ENCODE data around the gene PKN1. TPM values are rescaled to one million over a fixed set of nuclear protein-coding genes. Genes with fewer than 3 reads are reported as not detected.
A peak's percentile ranks its signal among the peaks of the same experiment; 100 is the strongest.

The PKN1 gene
- total and polyA plus RNA-seq, 2 of the 13 experiments (the other 11 are each of a cell fraction or from before 2014, with no cell fraction given) = 45.7 to 54.5 TPM

GRCh38 chr19:14383661-14384555 lies 49.2 kb upstream of the PKN1 start:
- no TSS peak for BruUV-seq (replicated peaks)
- H3K4me1 ChIP-seq (ENCODE audit: insufficient read depth, low read length) = peaks cover 10% of the 10 kb centered on the region
- TF ChIP-seq ETV5 (CRISPR knock-in tag; IDR thresholded peaks at IDR 0.05; ENCODE audit: borderline replicate concordance) (peak; percentile 25; the same call in 1 of the 2 replicates), FOSL2 (CRISPR knock-in tag; IDR thresholded peaks at IDR 0.05) (peak; percentile 77), ZNF629 (CRISPR knock-in tag; conservative IDR thresholded peaks at IDR 0.05) (peak; percentile 86), ZNF10 (CRISPR knock-in tag; IDR thresholded peaks at IDR 0.05; ENCODE audit: borderline replicate concordance, low read depth) (no peak)
- H3K36me3 ChIP-seq (replicated peaks in 1 of 2; ENCODE audit: control insufficient read depth in 1 of 2, insufficient read depth in 2 of 2, low read length in 2 of 2) = no peaks in the 10 kb centered on the region
- CTCF ChIA-PET (ENCODE audit: low intra/inter-chr PET ratio, low total read pairs) = no interaction called here
- intact Hi-C loops (cut with micrococcal nuclease; ENCODE audit: unreplicated experiment) = no loop called here
- H3K9ac ChIP-seq (ENCODE audit: insufficient read depth, low read depth, low read length) = no peak overlapping the region
- H3K79me2 ChIP-seq (ENCODE audit: insufficient read depth, low read length) = no peaks in the 10 kb centered on the region
- no peak for DNase-seq (ENCODE audit: low spot score)
- no peaks in the 10 kb centered on the region for H4K20me1 ChIP-seq (ENCODE audit: insufficient read depth, low read length)
- H3K27me3 ChIP-seq (ENCODE audit: control insufficient read depth in 1 of 2, insufficient read depth in 2 of 2, low read length in 2 of 2) = peaks cover 2 to 5% of the 10 kb centered on the region in 2 experiments; a peak in 1 of 5 replicates
- H3K9me3 ChIP-seq (ENCODE audit: low read length) = no peaks in the 10 kb centered on the region
- no peak for ATAC-seq
- FAIRE-seq = no peak
- H3K4me2 ChIP-seq (ENCODE audit: low read depth, low read length) = no peak overlapping the region
- POLR2A ChIA-PET = no interaction called here
- in situ Hi-C loops (cut with HindIII; ENCODE audit: extremely low pct_ligation_motif_present, low pct_unique_long_range_greater_than_20kb) = no loop called here
- H3K4me3 ChIP-seq (replicated peaks in 1 of 3; ENCODE audit: insufficient read depth in 1 of 3, low read depth in 2 of 3, low read length in 3 of 3) = no peak overlapping the region
- H2AFZ ChIP-seq (ENCODE audit: low read length) = no peak overlapping the region
- no peak overlapping the region for H3K27ac ChIP-seq (ENCODE audit: extremely low read length, insufficient read depth, low read length)
- 41% methylated on average over 6 of the region's 10 CpGs for WGBS (ENCODE audit: low lambda C conversion rate)

GRCh38 chr19:14385492-14385891 lies 47.6 kb upstream of the PKN1 start:
- FAIRE-seq = no peak
- H3K4me1 ChIP-seq (ENCODE audit: insufficient read depth, low read length) = peaks cover 10% of the 10 kb centered on the region
- H3K9ac ChIP-seq (ENCODE audit: insufficient read depth, low read depth, low read length) = no peak overlapping the region
- no peaks in the 10 kb centered on the region for H4K20me1 ChIP-seq (ENCODE audit: insufficient read depth, low read length)
- no peak overlapping the region for H2AFZ ChIP-seq (ENCODE audit: low read length)
- in situ Hi-C loops (cut with HindIII; ENCODE audit: extremely low pct_ligation_motif_present, low pct_unique_long_range_greater_than_20kb) (no loop called here), intact Hi-C loops (cut with micrococcal nuclease; ENCODE audit: unreplicated experiment) (no loop called here)
- no peaks in the 10 kb centered on the region for H3K9me3 ChIP-seq (ENCODE audit: low read length)
- POLR2A ChIA-PET = no interaction called here
- WGBS (ENCODE audit: low lambda C conversion rate) = 59% methylated on average over 11 of the region's 11 CpGs
- no peak for ATAC-seq
- H3K36me3 ChIP-seq (replicated peaks in 1 of 2; ENCODE audit: control insufficient read depth in 1 of 2, insufficient read depth in 2 of 2, low read length in 2 of 2) = no peaks in the 10 kb centered on the region
- CTCF ChIA-PET (ENCODE audit: low intra/inter-chr PET ratio, low total read pairs) = no interaction called here
- DNase-seq (ENCODE audit: low spot score) = no peak
- H3K4me2 ChIP-seq (ENCODE audit: low read depth, low read length) = no peak overlapping the region
- BruUV-seq (replicated peaks) = no TSS peak
- no peaks in the 10 kb centered on the region for H3K79me2 ChIP-seq (ENCODE audit: insufficient read depth, low read length)
- H3K4me3 ChIP-seq (replicated peaks in 1 of 3; ENCODE audit: insufficient read depth in 1 of 3, low read depth in 2 of 3, low read length in 3 of 3) = no peak overlapping the region
- H3K27me3 ChIP-seq (ENCODE audit: control insufficient read depth in 1 of 2, insufficient read depth in 2 of 2, low read length in 2 of 2) = peaks cover 2 to 5% of the 10 kb centered on the region in 2 experiments; a peak in 1 of 5 replicates
- no peak overlapping the region for H3K27ac ChIP-seq (ENCODE audit: extremely low read length, insufficient read depth, low read length)
- TF ChIP-seq ZNF30 (CRISPR knock-in tag; IDR thresholded peaks at IDR 0.05) = no peak
- no peak for TF ChIP-seq HOXA7 (CRISPR knock-in tag; IDR thresholded peaks at IDR 0.05)
- TF ChIP-seq SMARCC2 (IDR thresholded peaks at IDR 0.05) = no peak
- no peak for TF ChIP-seq IKZF4 (CRISPR knock-in tag; IDR thresholded peaks at IDR 0.05; ENCODE audit: borderline replicate concordance, low read depth, not compliant biosample characterization)
- no peak for TF ChIP-seq ZNF746 (CRISPR knock-in tag; IDR thresholded peaks at IDR 0.05)
- no peak for TF ChIP-seq DDIT3 (CRISPR knock-in tag; IDR thresholded peaks at IDR 0.05)
- no peak for TF ChIP-seq MTA1 (CRISPR knock-in tag; IDR thresholded peaks at IDR 0.05; ENCODE audit: borderline replicate concordance)
- no peak for TF ChIP-seq PHF8 (CRISPR knock-in tag; IDR thresholded peaks at IDR 0.05)
- TF ChIP-seq SRSF4 (IDR thresholded peaks at IDR 0.05; ENCODE audit: low read depth, low read length, poor library complexity, severe bottlenecking) = no peak
- no peak for TF ChIP-seq ZNF234 (CRISPR knock-in tag; conservative IDR thresholded peaks at IDR 0.05)
- no peak for TF ChIP-seq ZNF800 (CRISPR knock-in tag; IDR thresholded peaks at IDR 0.05)
- no peak for TF ChIP-seq ZC3H13 (CRISPR knock-in tag; IDR thresholded peaks at IDR 0.05)
- no peak for TF ChIP-seq LCORL (IDR thresholded peaks at IDR 0.05)
- no peak for TF ChIP-seq LCORL (CRISPR knock-in tag; IDR thresholded peaks at IDR 0.05)

Measured in HepG2 (cell line).